ENCODE measurements around the gene PLCD1. TPM values are rescaled to one million over a fixed set of nuclear protein-coding genes. Genes with fewer than 3 reads are reported as not detected.

Gene PLCD1
- total RNA-seq, 1 donor from 2014 or later, result 30.1 TPM

GRCh38 chr3:37967260-37967881 is 62.1 kb downstream of the PLCD1 start:
- Histone ChIP-seq H3K27me3 (ENCODE audit: low read depth) (no peaks in the 10 kb centered on the region), H3K27ac (no peak overlapping the region), H3K36me3 (peaks cover 19% of the 10 kb centered on the region), H3K4me3 (no peak overlapping the region), H3K4me1 (peaks cover 28% of the 10 kb centered on the region), H3K9me3 (no peaks in the 10 kb centered on the region)
- TF ChIP-seq CTCF (IDR thresholded peaks at IDR 0.05), result peak; percentile 84
- peak; percentile 74 for DNase-seq
- intact Hi-C loops (cut with DNase I), result loop anchor here (5.0 kb wide), 1 partner anchor 110 kb away; no protein-coding TSS in a partner anchor
- peak; percentile 81 to 87 for ATAC-seq

- ATAC-seq (peak in 1 of 2 donors; percentile 44), DNase-seq (no peak)
- Histone ChIP-seq H3K4me3 (no peak overlapping the region), H3K9me3 (no peaks in the 10 kb centered on the region), H3K4me1 (peaks cover 34% of the 10 kb centered on the region), H3K36me3 (no peaks in the 10 kb centered on the region), H3K27ac (no peak overlapping the region), H3K27me3 (ENCODE audit: low read depth) (no peaks in the 10 kb centered on the region)
- intact Hi-C loops (cut with DNase I), result loop anchor here (5.0 kb wide), 1 partner anchor 107 kb away; no protein-coding TSS in a partner anchor
- no peak for TF ChIP-seq CTCF (IDR thresholded peaks at IDR 0.05)
Measured at GRCh38 chr3:37964716-37965115, 64.7 kb downstream of the PLCD1 start.

GRCh38 chr3:37964146-37964545 is 65.3 kb downstream of the PLCD1 start:
- Histone ChIP-seq H3K4me1 (peaks cover 28% of the 10 kb centered on the region), H3K27me3 (ENCODE audit: low read depth) (no peaks in the 10 kb centered on the region), H3K4me3 (no peak overlapping the region), H3K9me3 (no peaks in the 10 kb centered on the region), H3K36me3 (no peaks in the 10 kb centered on the region), H3K27ac (no peak overlapping the region)
- intact Hi-C loops (cut with DNase I), result no loop called here
- no peak for TF ChIP-seq CTCF (IDR thresholded peaks at IDR 0.05)
- ATAC-seq, result no peak
- no peak for DNase-seq

GRCh38 chr3:37963635-37964034 is 65.8 kb downstream of the PLCD1 start:
- no peak overlapping the region for H3K4me3 ChIP-seq
- no peak for ATAC-seq
- no peaks in the 10 kb centered on the region for H3K36me3 ChIP-seq
- no peaks in the 10 kb centered on the region for H3K27me3 ChIP-seq (ENCODE audit: low read depth)
- TF ChIP-seq CTCF (IDR thresholded peaks at IDR 0.05), result no peak
- no peak overlapping the region for H3K27ac ChIP-seq
- intact Hi-C loops (cut with DNase I), result no loop called here
- H3K4me1 ChIP-seq, result peaks cover 23% of the 10 kb centered on the region
- no peak for DNase-seq
- H3K9me3 ChIP-seq, result no peaks in the 10 kb centered on the region

GRCh38 chr3:37963016-37963415 is 66.4 kb downstream of the PLCD1 start:
- no peak for DNase-seq
- ATAC-seq, result no peak
- Histone ChIP-seq H3K27me3 (ENCODE audit: low read depth) (no peaks in the 10 kb centered on the region), H3K27ac (peak overlapping the region; percentile 3), H3K4me3 (no peak overlapping the region), H3K4me1 (peaks cover 17% of the 10 kb centered on the region), H3K36me3 (no peaks in the 10 kb centered on the region), H3K9me3 (no peaks in the 10 kb centered on the region)
- intact Hi-C loops (cut with DNase I), result no loop called here
- TF ChIP-seq CTCF (IDR thresholded peaks at IDR 0.05), result no peak

Measured in lower lobe of right lung (tissue), 2 donors.